GM19025 (cell line): ENCODE data around the gene TDRD15.
"Not testable (repeated sequence)": the region's sequence is repeated elsewhere in the genome, so short reads cannot be mapped to it uniquely, and the experiment has no call there.

Experiments used
- ATAC-seq: cut with Tn5 transposase; IDR thresholded peaks from one replicate; pipeline ENCODE4 v1.9.1; 2021; ENCODE audit warnings: mild to moderate bottlenecking, low read depth, moderate library complexity; ENCODE audit not compliant: unreplicated experiment

The TDRD15 gene

DNA sequence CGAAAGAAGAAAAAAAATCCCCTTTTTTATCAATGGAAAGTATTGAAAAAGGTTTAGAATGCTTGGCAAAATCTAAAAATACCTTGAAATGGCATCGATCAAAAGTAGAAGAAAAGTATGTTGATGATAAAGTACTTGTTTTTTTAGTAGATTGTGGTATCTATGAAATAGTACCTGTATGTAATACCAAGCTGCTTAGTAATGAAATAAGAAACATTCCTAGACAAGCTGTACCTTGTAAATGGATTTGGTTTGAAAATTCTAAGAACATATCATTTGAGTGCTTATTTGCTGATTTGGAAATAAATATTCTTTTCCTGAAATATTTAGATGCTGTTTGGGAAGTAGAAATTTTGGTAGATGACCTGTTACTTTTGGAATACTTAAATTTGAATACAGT, 18.4 kb downstream of the TDRD15 start:
- no peak for ATAC-seq

DNA sequence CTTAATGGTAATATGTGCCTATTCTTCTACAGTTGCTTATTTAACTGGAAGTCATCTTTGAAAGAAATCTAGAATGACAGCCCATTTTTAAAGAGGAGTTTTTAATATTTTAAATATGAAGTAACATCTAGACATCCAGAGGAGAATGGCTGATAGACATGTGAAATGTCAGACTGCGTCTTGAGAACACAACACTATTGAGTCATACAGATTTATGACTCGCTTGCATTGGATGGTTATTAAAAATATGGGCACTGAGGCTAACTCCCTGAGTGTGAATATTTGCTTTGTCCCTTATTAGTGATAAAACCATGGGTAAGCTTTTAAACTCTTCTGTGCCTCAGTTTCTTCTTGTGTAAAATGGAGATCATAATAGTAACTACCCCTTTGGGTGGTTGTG, 22.9 kb downstream of the TDRD15 start:
- no peak for ATAC-seq

DNA sequence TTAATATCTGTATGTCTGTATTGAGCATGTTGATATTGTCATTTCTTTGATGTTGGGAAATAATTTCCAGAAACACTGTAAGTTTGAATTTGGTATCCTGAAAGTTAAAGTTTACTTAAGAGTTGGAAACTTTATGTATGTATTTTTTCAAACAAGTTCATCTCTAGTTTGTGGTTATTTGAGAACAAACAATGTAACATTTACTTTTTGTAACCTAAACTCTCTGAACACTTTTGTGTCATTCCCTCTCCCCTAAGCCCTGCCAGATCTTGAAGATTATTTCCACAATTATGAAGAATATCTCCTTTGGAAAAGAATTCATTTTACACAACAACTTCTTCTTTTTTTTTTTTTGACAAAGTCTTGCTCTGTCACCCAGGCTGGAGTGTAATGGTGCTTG, 24.9 kb downstream of the TDRD15 start:
- ATAC-seq: no peak

DNA sequence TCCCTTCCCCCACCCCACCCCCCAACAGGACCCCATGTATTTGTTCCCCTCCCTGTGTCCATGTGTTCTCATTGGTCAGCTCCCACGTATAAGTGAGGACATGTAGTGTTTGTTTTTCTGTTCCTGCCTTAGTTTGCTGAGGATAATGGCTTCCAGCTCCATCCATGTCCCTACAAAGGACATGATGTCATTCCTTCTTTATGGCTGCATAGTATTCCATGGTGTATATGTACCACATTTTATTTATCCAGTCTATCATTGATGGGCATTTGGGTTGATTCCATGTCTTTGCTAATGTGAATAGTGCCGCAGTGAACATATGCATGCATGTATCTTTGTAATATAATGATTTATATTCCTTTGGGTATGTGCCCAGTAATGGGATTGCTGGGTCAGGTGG, 27.5 kb downstream of the TDRD15 start:
- not testable (repeated sequence) for ATAC-seq

DNA sequence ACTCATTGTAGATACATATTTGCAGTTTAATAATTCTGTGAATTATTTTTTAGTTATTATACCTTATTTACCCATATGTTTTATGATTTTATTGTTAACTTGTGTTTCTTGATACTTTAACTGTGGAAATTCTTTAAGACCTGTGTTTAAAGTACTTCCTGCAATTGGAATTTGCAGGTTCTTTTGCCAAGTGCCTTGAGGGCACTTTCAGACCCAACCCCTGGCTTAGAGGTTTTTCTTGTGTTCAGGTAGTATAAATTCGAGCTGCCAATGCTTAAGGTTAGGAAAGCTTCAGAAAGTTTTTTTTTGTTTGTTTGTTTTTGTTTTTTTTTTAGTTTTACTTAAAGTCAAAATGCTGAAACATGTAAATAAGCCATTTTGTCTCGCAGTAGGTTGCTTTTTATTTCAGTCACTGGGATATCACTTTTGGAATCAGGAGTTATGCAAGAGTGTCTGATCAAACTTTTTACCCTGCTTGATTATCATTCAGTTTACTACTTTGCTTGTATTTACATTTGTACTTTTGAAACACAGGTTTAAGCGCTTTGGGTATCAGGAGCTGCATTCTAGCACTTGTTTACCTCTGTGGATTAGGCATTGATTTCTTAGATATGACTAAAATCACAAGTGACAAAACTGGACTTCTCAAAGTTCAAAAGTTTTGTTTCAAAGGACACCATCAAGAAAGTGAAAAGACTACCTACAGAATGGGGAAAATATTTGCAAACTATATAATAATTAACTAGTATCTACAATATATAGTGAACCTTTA, 31.8 kb downstream of the TDRD15 start:
- no peak for ATAC-seq

DNA sequence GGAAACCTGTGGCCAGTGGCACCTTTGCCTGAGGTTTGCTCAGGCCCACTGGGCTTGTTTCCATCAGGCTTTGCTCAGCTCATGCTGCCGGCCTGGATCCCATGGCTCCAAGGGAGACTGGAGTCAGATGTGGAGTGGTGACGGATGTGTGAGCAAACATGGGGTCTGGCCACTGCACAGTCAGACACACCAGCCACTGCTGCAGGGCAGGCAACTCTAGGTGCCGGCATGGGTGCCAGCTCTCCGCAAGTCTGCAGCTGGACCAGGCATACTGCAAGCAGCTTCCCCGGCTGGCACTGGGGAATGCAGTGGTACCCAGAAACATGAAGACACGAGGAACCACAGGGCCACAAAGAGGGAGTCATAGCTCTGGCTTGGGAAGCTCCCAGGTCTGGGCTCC, 37.4 kb downstream of the TDRD15 start:
- no peak for ATAC-seq

DNA sequence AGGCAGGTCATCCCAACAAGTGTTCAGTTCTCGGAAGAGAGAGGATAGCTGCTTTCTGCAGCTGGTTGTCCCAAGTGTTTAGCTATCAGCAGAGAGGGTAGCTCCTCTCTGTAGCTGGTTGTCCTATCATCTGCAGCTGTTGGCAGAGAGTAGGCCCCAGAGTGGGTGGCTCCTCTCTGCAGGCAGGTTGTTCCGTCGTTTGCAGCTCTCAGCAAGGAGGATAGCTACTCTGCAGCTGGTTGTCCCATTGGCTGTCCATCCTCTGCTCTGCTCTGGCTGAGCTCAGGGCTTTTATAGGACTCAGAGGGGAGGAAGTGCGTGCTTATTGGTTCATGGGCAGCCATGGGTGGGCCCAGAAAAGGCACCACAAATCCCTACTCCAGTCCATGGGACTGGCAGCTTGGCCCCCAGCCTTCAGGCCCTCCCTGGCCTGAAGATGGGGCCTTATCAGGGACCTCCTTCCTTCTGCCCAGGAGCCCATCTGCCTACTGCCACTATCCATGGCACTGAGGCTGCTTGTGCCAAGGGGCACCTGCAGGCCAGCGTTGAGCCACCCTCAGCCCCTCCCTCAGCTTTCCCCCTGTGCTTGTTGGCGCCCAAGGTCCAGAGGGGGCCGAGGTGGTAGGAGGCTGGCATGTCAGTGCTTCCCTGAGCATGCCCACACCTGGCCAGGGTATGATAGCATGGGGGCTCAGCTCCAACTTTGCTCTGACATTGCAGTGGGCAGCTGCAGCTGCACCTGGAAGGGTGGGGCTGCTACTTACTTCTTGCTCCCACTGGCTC, 38.3 kb downstream of the TDRD15 start:
- no peak for ATAC-seq

DNA sequence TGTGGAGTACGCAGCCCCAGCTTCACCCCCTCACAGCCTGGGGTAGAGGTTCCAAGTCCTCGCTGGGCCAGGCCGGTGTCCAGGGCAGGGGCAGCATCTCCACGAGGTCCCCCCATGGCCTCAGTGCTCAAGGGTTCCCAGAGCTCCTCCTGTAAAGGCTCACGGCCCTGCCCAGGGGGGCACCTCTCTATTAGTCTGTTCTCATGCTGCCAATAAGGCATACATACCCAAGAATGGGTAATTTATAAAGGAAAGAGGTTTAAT, 38.8 kb downstream of the TDRD15 start:
- no peak for ATAC-seq

DNA sequence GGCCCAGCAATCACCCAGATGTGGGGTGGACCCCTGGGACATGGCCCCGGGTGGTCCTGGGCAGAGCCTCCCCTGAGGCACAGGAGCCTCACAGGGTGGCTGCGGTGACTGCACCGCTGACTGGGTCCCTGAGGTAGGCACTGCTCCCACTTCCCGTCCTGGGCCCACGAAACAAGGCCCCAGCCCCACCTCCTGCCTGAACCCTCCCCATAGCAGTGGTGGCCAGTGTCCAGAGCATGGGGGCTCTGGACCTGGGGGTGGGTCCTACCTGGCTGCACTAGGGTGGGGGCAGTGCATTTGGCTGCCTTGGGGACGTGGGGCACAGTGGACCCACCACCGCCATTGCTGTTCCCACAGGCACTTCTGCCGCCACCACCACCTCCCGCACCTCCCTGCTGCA, 39.4 kb downstream of the TDRD15 start:
- ATAC-seq: no peak

DNA sequence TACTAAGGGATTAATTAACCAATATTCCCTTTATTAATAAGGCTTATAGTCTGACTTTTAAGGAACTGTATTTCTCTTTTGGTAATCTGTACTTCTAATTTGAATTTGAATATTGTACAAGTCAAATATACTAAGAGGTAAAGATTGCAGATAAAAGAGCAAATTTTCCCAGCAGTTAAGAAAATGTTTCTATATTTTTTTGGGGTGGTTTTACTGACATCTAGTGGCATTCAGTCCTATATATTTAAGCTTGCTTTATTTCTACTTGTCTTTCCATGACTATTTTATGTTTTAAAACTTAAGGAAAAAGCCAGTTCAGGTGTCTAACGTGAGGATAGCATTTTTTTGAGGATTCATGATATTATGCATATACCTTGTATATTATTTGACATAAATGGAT, 41.6 kb downstream of the TDRD15 start:
- no peak for ATAC-seq

DNA sequence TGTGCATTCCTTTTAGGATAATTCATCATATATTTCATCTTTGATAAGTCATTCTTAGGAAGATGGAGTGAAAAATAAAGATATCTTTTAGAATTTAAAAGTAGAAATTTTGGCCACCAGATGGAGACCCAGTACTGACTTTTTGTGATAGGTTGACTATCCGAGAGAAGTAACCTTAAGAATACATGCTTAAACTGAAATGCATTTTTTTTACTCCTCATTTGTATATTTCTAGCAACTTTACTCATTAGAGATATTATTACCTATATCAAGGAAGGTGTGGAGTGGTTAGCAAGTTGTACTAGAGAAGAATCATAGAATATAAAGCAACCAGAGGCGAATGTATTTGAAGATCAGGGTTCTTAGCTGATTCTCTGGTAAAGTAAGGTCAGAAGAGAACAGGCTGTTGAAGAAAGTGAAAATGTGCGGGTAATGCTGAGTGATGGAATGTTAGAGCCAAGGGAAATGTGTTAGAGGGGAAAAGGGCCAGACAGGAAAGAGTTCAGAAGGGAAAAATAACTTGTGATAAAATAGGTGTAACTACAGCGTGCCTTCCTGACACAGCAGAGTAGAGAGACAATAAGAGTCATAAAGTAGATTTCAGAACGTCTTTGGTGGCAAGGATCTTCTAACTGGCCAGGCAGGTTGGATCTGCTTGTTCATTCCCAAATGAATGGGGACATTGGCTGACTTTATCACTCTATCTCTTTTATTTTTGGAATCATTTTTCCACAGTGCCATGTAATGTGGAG, 52.3 kb downstream of the TDRD15 start:
- no peak for ATAC-seq

DNA sequence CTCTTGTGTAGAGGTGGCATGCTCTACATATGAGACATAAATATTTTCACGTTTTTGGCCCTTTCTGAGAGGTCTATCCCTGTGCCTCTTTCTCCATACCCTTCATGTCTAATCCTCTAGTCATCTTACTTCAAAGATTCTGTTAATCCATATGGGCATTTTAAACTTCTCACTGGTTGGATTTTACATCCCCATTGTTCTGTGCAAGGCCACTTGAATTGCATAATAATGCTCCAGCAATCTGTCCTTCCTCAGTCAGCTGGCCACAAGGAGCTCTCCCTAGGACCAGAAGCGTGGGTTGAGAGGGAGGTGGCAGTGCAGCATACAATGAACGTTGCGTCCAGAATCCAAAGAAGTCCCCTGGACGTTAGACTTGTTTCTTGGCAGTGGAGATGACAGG, 58.2 kb downstream of the TDRD15 start:
- ATAC-seq: no peak

DNA sequence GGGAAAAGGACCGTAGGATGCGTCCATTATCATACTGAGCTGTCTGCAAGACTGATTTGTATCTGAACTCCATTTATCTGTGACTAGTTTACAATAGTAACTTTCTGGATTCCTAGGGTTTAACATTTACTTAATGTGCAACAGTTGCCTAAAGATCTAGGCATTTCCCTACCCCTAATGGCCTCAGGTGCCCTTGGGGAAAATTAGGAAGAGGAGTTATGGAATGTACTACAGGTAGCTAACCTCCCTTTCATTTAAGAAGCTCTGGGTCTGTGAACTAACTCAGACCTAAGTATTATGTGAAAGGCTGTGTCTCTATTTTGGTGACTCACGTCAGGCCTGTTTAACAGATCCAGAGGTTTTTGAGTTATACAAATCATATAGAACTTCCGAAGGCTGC, 59.5 kb downstream of the TDRD15 start:
- ATAC-seq: no peak

DNA sequence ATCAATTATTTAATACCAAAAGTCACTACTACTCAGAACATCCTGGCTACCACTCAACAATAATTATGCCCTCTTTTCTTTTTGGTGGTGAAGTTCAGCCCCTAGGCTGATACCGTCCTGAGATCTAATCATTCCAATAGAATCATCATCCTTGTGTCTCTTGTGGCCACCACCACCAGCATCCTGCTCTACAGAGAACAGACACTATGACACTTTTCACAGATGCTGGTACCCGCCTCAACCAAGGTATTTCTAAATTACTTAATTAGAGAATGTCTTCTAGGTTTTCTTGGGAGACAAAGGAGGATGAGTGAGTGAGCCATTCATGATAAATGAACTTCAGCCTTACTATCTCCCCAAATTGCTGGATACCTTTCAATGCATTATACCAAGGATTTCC, 60.0 kb downstream of the TDRD15 start:
- ATAC-seq: no peak

DNA sequence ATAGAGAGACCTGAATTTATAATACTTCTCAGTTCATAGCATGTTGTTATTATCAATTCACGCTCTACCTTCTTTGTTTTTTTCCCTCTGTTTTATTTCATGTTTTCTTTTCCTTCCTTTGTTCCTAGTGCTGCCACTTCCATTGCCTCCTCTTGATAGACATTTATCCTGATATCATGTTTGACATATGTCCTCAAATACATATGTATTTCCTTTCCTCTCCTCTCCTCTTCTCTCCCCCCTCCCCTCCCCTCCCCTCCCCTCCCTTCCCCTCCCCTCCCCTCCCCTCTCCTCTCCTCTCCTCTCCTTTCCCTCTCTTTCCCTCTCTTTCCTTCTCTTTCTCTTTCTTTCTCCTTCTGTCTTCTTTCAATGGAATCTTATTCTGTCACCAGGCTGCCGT, 67.8 kb downstream of the TDRD15 start:
- ATAC-seq: no peak
